ENCODE results near the gene GAN.
A peak's percentile ranks its signal among the peaks of the same experiment; 100 is the strongest.

The GAN gene

GRCh38 chr16:81314603-81315270 is at the start of gene GAN:
GAN (plus strand) TSS chr16:81314962; CDS start chr16:81315114, 152 bp downstream.
- DNase-seq (ENCODE audit: low spot score) = peak; percentile 98

GRCh38 chr16:81265052-81265451 is 49.7 kb upstream of the GAN start:
- no peak for DNase-seq (ENCODE audit: low spot score)

- DNase-seq (ENCODE audit: low spot score) = peak; percentile 28
Observed at GRCh38 chr16:81265658-81266451, 48.9 kb upstream of the GAN start.

- DNase-seq (ENCODE audit: low spot score) = no peak
Observed at GRCh38 chr16:81266680-81267095, 48.1 kb upstream of the GAN start.

- no peak for DNase-seq (ENCODE audit: low spot score)
Observed at GRCh38 chr16:81268509-81268908, 46.3 kb upstream of the GAN start.

GRCh38 chr16:81273223-81273950 is 41.4 kb upstream of the GAN start:
- no peak for DNase-seq (ENCODE audit: low spot score)

GRCh38 chr16:81275064-81275532 is 39.7 kb upstream of the GAN start:
- DNase-seq (ENCODE audit: low spot score) = no peak

GRCh38 chr16:81275795-81276194 is 39.0 kb upstream of the GAN start:
- no peak for DNase-seq (ENCODE audit: low spot score)

GRCh38 chr16:81276323-81276722 is 38.4 kb upstream of the GAN start:
- DNase-seq (ENCODE audit: low spot score) = no peak

GRCh38 chr16:81277541-81278080 is 37.2 kb upstream of the GAN start:
- DNase-seq (ENCODE audit: low spot score) = no peak

GRCh38 chr16:81278526-81278925 is 36.2 kb upstream of the GAN start:
- DNase-seq (ENCODE audit: low spot score) = no peak

- DNase-seq (ENCODE audit: low spot score) = no peak
Observed at GRCh38 chr16:81279392-81279791, 35.4 kb upstream of the GAN start.

- DNase-seq (ENCODE audit: low spot score) = no peak
Observed at GRCh38 chr16:81280393-81280792, 34.4 kb upstream of the GAN start.

- no peak for DNase-seq (ENCODE audit: low spot score)
Observed at GRCh38 chr16:81283044-81283443, 31.7 kb upstream of the GAN start.

GRCh38 chr16:81284995-81285600 is 29.7 kb upstream of the GAN start:
- no peak for DNase-seq (ENCODE audit: low spot score)

- no peak for DNase-seq (ENCODE audit: low spot score)
Observed at GRCh38 chr16:81286190-81286589, 28.6 kb upstream of the GAN start.

- DNase-seq (ENCODE audit: low spot score) = no peak
Observed at GRCh38 chr16:81291117-81291516, 23.6 kb upstream of the GAN start.

- no peak for DNase-seq (ENCODE audit: low spot score)
Observed at GRCh38 chr16:81292936-81293335, 21.8 kb upstream of the GAN start.

- DNase-seq (ENCODE audit: low spot score) = no peak
Observed at GRCh38 chr16:81293909-81294802, 20.6 kb upstream of the GAN start.

- no peak for DNase-seq (ENCODE audit: low spot score)
Observed at GRCh38 chr16:81296631-81297030, 18.1 kb upstream of the GAN start.

- DNase-seq (ENCODE audit: low spot score) = no peak
Observed at GRCh38 chr16:81307770-81308169, 7.0 kb upstream of the GAN start.

Data from GM03348 (cell line).